NT2/D1 (cell line): ENCODE measurements around the gene EXD1.

ENCODE experiments used
- DNase-seq: peaks from one replicate; pipeline ENCODE4 v3.0.0-alpha.2; 2011; ENCODE audit warnings: low read depth, low spot score
- H3K27me3 ChIP-seq: 2 replicates; pipeline ENCODE4 v1.6.0; 2011; ENCODE audit warnings: mild to moderate bottlenecking; ENCODE audit not compliant: insufficient read length, insufficient read depth
- H3K36me3 ChIP-seq: 2 replicates; pipeline ENCODE4 v1.6.1; 2011; ENCODE audit warnings: mild to moderate bottlenecking, low read length, mixed read lengths; ENCODE audit not compliant: insufficient read depth, insufficient read length
- H3K4me1 ChIP-seq: 2 replicates; pipeline ENCODE4 v1.5.1; 2011; ENCODE audit not compliant: insufficient read depth, insufficient read length
- H3K4me3 ChIP-seq: 2 replicates; pipeline ENCODE4 v1.5.1; 2011; ENCODE audit warnings: low read depth; ENCODE audit not compliant: insufficient read length
- H3K9ac ChIP-seq: 2 replicates; pipeline ENCODE4 v1.6.0; 2011; ENCODE audit warnings: low read depth; ENCODE audit not compliant: insufficient read length
- H3K9me3 ChIP-seq: 2 replicates; pipeline ENCODE4 v1.5.1; 2011; ENCODE audit warnings: mild to moderate bottlenecking, low read length; ENCODE audit not compliant: insufficient read depth
- SUZ12 ChIP-seq: IDR thresholded peaks from 2 replicates; pipeline ENCODE4 v1.6.1; 2011; ENCODE audit not compliant: insufficient read length, insufficient read depth; ENCODE audit errors: extremely low read depth
- YY1 ChIP-seq: IDR thresholded peaks from 2 replicates; pipeline ENCODE4 v1.6.1; 2011; ENCODE audit not compliant: insufficient read length, insufficient read depth
- ZNF274 ChIP-seq: IDR thresholded peaks from 2 replicates; pipeline ENCODE4 v1.6.1; 2011; ENCODE audit warnings: mild to moderate bottlenecking, low read depth, low read length

Gene EXD1

DNA sequence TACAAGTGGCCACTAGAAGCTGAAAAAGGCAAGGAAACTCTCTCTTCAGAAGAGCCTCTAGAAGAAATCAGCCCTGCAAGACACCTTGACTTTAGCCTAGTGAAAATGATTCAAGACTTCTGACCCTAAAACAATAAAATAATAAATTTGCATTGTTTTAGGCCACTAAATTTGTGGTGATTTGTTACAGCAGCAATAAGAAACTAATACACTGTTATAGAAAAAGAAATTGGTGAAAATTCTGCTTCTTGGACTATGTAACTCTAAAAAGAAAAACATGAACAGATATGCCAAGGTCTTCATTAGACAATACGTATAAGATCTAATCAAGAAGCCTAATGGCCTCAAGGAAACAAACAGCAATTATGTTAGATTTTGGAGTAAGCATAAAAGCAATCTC lies 36.1 kb downstream of the EXD1 start:
- DNase-seq, result no peak
- H3K27me3 ChIP-seq, result no peaks in the 10 kb centered on the region
- no peaks in the 10 kb centered on the region for H3K4me1 ChIP-seq
- no peak overlapping the region for H3K4me3 ChIP-seq
- no peak overlapping the region for H3K9ac ChIP-seq
- H3K36me3 ChIP-seq, result no peaks in the 10 kb centered on the region
- TF ChIP-seq SUZ12 (no peak), YY1 (no peak), ZNF274 (no peak)
- peaks cover 6% of the 10 kb centered on the region; the same call in 1 of the 2 replicates for H3K9me3 ChIP-seq

GRCh38 chr15:41183581-41183980 lies 47.0 kb downstream of the EXD1 start:
- DNase-seq, result no peak
- H3K9ac ChIP-seq, result no peak overlapping the region
- H3K4me3 ChIP-seq, result no peak overlapping the region
- no peaks in the 10 kb centered on the region for H3K4me1 ChIP-seq
- TF ChIP-seq ZNF274 (no peak), YY1 (no peak), SUZ12 (no peak)
- no peaks in the 10 kb centered on the region for H3K36me3 ChIP-seq
- H3K27me3 ChIP-seq, result no peaks in the 10 kb centered on the region
- no peaks in the 10 kb centered on the region for H3K9me3 ChIP-seq

GRCh38 chr15:41182266-41182665 lies 48.3 kb downstream of the EXD1 start:
- H3K9ac ChIP-seq, result no peak overlapping the region
- no peak for DNase-seq
- H3K9me3 ChIP-seq, result no peaks in the 10 kb centered on the region
- H3K27me3 ChIP-seq, result no peaks in the 10 kb centered on the region
- H3K36me3 ChIP-seq, result no peaks in the 10 kb centered on the region
- no peaks in the 10 kb centered on the region for H3K4me1 ChIP-seq
- no peak for TF ChIP-seq YY1
- TF ChIP-seq ZNF274, result no peak
- no peak for TF ChIP-seq SUZ12
- H3K4me3 ChIP-seq, result no peak overlapping the region

DNA sequence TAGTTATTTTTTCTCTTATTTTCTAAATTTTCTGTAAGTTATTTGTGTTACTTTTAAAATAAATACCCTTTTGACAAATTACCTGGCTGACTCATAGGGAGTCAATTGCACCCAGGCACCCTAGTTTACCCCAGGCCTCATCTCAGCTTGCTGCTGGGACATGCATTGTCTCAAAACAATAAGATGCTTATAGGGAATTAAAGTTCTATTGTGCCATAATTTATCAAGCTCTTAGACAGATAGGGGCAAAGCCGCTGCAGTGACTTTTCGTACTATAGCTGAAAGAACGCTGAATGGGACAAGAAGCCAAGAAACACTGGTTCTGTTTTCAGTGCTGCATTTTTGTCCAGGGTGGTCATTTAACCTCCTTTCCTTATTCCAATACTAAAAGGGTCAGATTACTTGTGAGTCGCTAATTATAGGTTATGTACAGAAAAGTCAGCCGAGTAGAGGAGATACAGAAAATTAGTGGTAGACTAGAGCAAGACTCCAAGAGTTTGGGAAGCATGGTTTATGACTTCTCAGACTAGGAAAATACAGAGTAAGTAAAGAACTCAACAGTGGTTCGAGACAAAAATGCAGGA lies 50.3 kb downstream of the EXD1 start:
- Histone ChIP-seq H3K9ac (no peak overlapping the region), H3K9me3 (no peaks in the 10 kb centered on the region), H3K4me1 (no peaks in the 10 kb centered on the region), H3K36me3 (no peaks in the 10 kb centered on the region), H3K4me3 (no peak overlapping the region), H3K27me3 (no peaks in the 10 kb centered on the region)
- no peak for DNase-seq
- no peak for TF ChIP-seq YY1
- TF ChIP-seq SUZ12, result no peak
- TF ChIP-seq ZNF274, result no peak

- no peaks in the 10 kb centered on the region for H3K9me3 ChIP-seq
- no peak for DNase-seq
- no peaks in the 10 kb centered on the region for H3K27me3 ChIP-seq
- no peaks in the 10 kb centered on the region for H3K4me1 ChIP-seq
- TF ChIP-seq YY1 (no peak), SUZ12 (no peak), ZNF274 (no peak)
- no peak overlapping the region for H3K9ac ChIP-seq
- H3K4me3 ChIP-seq, result no peak overlapping the region
- H3K36me3 ChIP-seq, result no peaks in the 10 kb centered on the region
Measured at GRCh38 chr15:41169781-41170180, 60.8 kb downstream of the EXD1 start.

GRCh38 chr15:41169086-41169485 lies 61.5 kb downstream of the EXD1 start:
- no peaks in the 10 kb centered on the region for H3K9me3 ChIP-seq
- H3K4me3 ChIP-seq, result no peak overlapping the region
- H3K4me1 ChIP-seq, result no peaks in the 10 kb centered on the region
- H3K27me3 ChIP-seq, result no peaks in the 10 kb centered on the region
- H3K36me3 ChIP-seq, result no peaks in the 10 kb centered on the region
- no peak for DNase-seq
- H3K9ac ChIP-seq, result no peak overlapping the region
- TF ChIP-seq ZNF274 (no peak), YY1 (no peak), SUZ12 (no peak)

DNA sequence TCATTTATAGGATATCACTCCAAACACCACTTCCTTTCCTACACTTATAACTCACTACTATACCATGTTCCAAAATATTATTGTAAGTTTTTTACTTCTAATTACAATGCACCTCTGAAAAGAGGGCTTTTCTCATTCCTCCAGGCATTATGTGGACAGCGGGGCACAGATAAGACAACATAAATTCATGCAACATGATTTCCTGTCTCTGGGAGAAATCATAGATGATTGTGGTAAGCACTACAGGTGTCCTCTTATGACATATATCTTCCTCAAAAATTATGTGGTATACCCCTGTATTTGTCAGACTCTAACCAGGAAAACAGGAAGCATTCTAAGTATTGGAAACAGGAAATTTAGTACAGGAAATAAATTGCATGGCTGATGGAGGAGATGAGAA lies 68.8 kb downstream of the EXD1 start:
- no peaks in the 10 kb centered on the region for H3K9me3 ChIP-seq
- H3K9ac ChIP-seq, result no peak overlapping the region
- H3K4me3 ChIP-seq, result no peak overlapping the region
- H3K36me3 ChIP-seq, result no peaks in the 10 kb centered on the region
- no peaks in the 10 kb centered on the region for H3K4me1 ChIP-seq
- H3K27me3 ChIP-seq, result no peaks in the 10 kb centered on the region
- no peak for DNase-seq
- TF ChIP-seq YY1 (no peak), SUZ12 (no peak), ZNF274 (no peak)

GRCh38 chr15:41161336-41161735 lies 69.2 kb downstream of the EXD1 start:
- Histone ChIP-seq H3K4me1 (no peaks in the 10 kb centered on the region), H3K36me3 (no peaks in the 10 kb centered on the region), H3K9me3 (no peaks in the 10 kb centered on the region), H3K9ac (no peak overlapping the region), H3K4me3 (no peak overlapping the region), H3K27me3 (no peaks in the 10 kb centered on the region)
- TF ChIP-seq YY1 (no peak), SUZ12 (no peak), ZNF274 (no peak)
- no peak for DNase-seq
